Memory B cell (primary cell): ENCODE measurements around the gene DUS2.

Source experiments
- ATAC-seq: fragments of 150-1000 bp; cut with Tn5 transposase; 2 replicates; pipeline ENCODE4 v1.10.0; 2021; ENCODE audit warnings: low read depth, mild to moderate bottlenecking, moderate library complexity
- DNase-seq, 2 donors: peaks; one replicate each; pipeline ENCODE4 v3.0.0; 2022; ENCODE audit warnings: low spot score in 2 of 2
- H3K27ac Mint-ChIP-seq: one replicate; pipeline ENCODE4 v1.8.0; 2022; ENCODE audit warnings: mild to moderate bottlenecking, moderate library complexity, mixed read lengths
- H3K27me3 Mint-ChIP-seq: one replicate; pipeline ENCODE4 v1.8.0; 2022; ENCODE audit warnings: mixed read lengths
- H3K36me3 Mint-ChIP-seq: one replicate; pipeline ENCODE4 v1.8.0; 2022; ENCODE audit warnings: mild to moderate bottlenecking, mixed read lengths
- H3K4me1 Mint-ChIP-seq: one replicate; pipeline ENCODE4 v1.8.0; 2022; ENCODE audit warnings: mixed read lengths
- H3K4me3 Mint-ChIP-seq: one replicate; pipeline ENCODE4 v1.8.0; 2022; ENCODE audit warnings: mild to moderate bottlenecking, moderate library complexity, mixed read lengths
- H3K9me3 Mint-ChIP-seq: one replicate; pipeline ENCODE4 v1.8.0; 2022; ENCODE audit warnings: mixed read lengths

The DUS2 gene

GRCh38 chr16:68071518-68071901 is 48.4 kb downstream of the DUS2 start:
- ATAC-seq (no peak), DNase-seq (no peak)
- Mint-ChIP-seq H3K27ac (no peak overlapping the region), H3K27me3 (no peaks in the 10 kb centered on the region), H3K4me3 (no peak overlapping the region), H3K4me1 (peaks cover 57% of the 10 kb centered on the region), H3K9me3 (no peaks in the 10 kb centered on the region), H3K36me3 (peaks cover 49% of the 10 kb centered on the region)

GRCh38 chr16:68072038-68072695 is 49.1 kb downstream of the DUS2 start:
- DNase-seq (no peak), ATAC-seq (no peak)
- Mint-ChIP-seq H3K9me3 (no peaks in the 10 kb centered on the region), H3K4me3 (no peak overlapping the region), H3K27me3 (no peaks in the 10 kb centered on the region), H3K36me3 (peaks cover 49% of the 10 kb centered on the region), H3K27ac (no peak overlapping the region), H3K4me1 (peaks cover 59% of the 10 kb centered on the region)

GRCh38 chr16:68073902-68074760 is 51.0 kb downstream of the DUS2 start:
- Mint-ChIP-seq H3K4me1 (peaks cover 67% of the 10 kb centered on the region), H3K4me3 (peak overlapping the region; percentile 77), H3K36me3 (peaks cover 46% of the 10 kb centered on the region), H3K27ac (peak overlapping the region; percentile 90), H3K27me3 (no peaks in the 10 kb centered on the region), H3K9me3 (no peaks in the 10 kb centered on the region)
- ATAC-seq (peak; percentile 2), DNase-seq (no peak)

GRCh38 chr16:68074850-68075555 is 51.9 kb downstream of the DUS2 start:
- Mint-ChIP-seq H3K36me3 (peaks cover 45% of the 10 kb centered on the region), H3K4me1 (peaks cover 70% of the 10 kb centered on the region), H3K27ac (peak overlapping the region; percentile 90), H3K27me3 (no peaks in the 10 kb centered on the region), H3K9me3 (no peaks in the 10 kb centered on the region), H3K4me3 (peak overlapping the region; percentile 77)
- peak; percentile 68 to 86 for DNase-seq
- ATAC-seq = peak; percentile 94

- DNase-seq = no peak
- Mint-ChIP-seq H3K36me3 (peaks cover 40% of the 10 kb centered on the region), H3K27ac (peak overlapping the region; percentile 90), H3K9me3 (no peaks in the 10 kb centered on the region), H3K27me3 (no peaks in the 10 kb centered on the region), H3K4me1 (peaks cover 63% of the 10 kb centered on the region), H3K4me3 (peak overlapping the region; percentile 77)
- ATAC-seq = no peak
Observed at GRCh38 chr16:68075980-68076379, 52.9 kb downstream of the DUS2 start.

GRCh38 chr16:68076560-68076959 is 53.5 kb downstream of the DUS2 start:
- Mint-ChIP-seq H3K4me3 (no peak overlapping the region), H3K4me1 (peaks cover 63% of the 10 kb centered on the region), H3K27ac (no peak overlapping the region)

GRCh38 chr16:68077866-68078700 is 55.0 kb downstream of the DUS2 start:
- Mint-ChIP-seq H3K27ac (no peak overlapping the region), H3K4me3 (peak overlapping the region; percentile 47), H3K4me1 (peaks cover 71% of the 10 kb centered on the region), H3K36me3 (peaks cover 30% of the 10 kb centered on the region), H3K27me3 (no peaks in the 10 kb centered on the region), H3K9me3 (no peaks in the 10 kb centered on the region)
- no peak for ATAC-seq
- DNase-seq = no peak

More at GRCh38 chr16:68076560-68076959, 53.5 kb downstream of the DUS2 start:
- Mint-ChIP-seq H3K36me3 (peaks cover 35% of the 10 kb centered on the region), H3K9me3 (no peaks in the 10 kb centered on the region), H3K27me3 (no peaks in the 10 kb centered on the region)
- DNase-seq (no peak), ATAC-seq (no peak)

GRCh38 chr16:68078701-68079375 is 55.8 kb downstream of the DUS2 start:
- no peak for DNase-seq
- no peaks in the 10 kb centered on the region for H3K27me3 Mint-ChIP-seq
- peaks cover 26% of the 10 kb centered on the region for H3K36me3 Mint-ChIP-seq
- H3K4me3 Mint-ChIP-seq = peak overlapping the region; percentile 60
- no peaks in the 10 kb centered on the region for H3K9me3 Mint-ChIP-seq
- peaks cover 75% of the 10 kb centered on the region for H3K4me1 Mint-ChIP-seq
- no peak for ATAC-seq
- no peak overlapping the region for H3K27ac Mint-ChIP-seq

GRCh38 chr16:68079376-68079625 is 56.2 kb downstream of the DUS2 start:
- no peak for ATAC-seq
- Mint-ChIP-seq H3K4me3 (peak overlapping the region; percentile 60), H3K36me3 (peaks cover 22% of the 10 kb centered on the region), H3K9me3 (no peaks in the 10 kb centered on the region), H3K27ac (peak overlapping the region; percentile 1), H3K27me3 (no peaks in the 10 kb centered on the region), H3K4me1 (peaks cover 76% of the 10 kb centered on the region)
- DNase-seq = no peak

- Mint-ChIP-seq H3K4me1 (peaks cover 71% of the 10 kb centered on the region), H3K4me3 (peak overlapping the region; percentile 60), H3K9me3 (no peaks in the 10 kb centered on the region), H3K27ac (peak overlapping the region; percentile 1), H3K27me3 (no peaks in the 10 kb centered on the region), H3K36me3 (peaks cover 19% of the 10 kb centered on the region)
- DNase-seq = no peak
- ATAC-seq = no peak
Observed at GRCh38 chr16:68079626-68080344, 56.7 kb downstream of the DUS2 start.

GRCh38 chr16:68081861-68082628 is 59.0 kb downstream of the DUS2 start:
- Mint-ChIP-seq H3K27me3 (no peaks in the 10 kb centered on the region), H3K4me3 (no peak overlapping the region), H3K27ac (no peak overlapping the region), H3K4me1 (peaks cover 60% of the 10 kb centered on the region), H3K36me3 (peaks cover 7% of the 10 kb centered on the region), H3K9me3 (no peaks in the 10 kb centered on the region)
- DNase-seq = no peak
- ATAC-seq = no peak

- Mint-ChIP-seq H3K27me3 (no peaks in the 10 kb centered on the region), H3K4me1 (peaks cover 62% of the 10 kb centered on the region), H3K27ac (peak overlapping the region; percentile 90), H3K4me3 (no peak overlapping the region), H3K9me3 (no peaks in the 10 kb centered on the region), H3K36me3 (peaks cover 7% of the 10 kb centered on the region)
- ATAC-seq = no peak
- no peak for DNase-seq
Observed at GRCh38 chr16:68082629-68083238, 59.6 kb downstream of the DUS2 start.
